Heart right ventricle (tissue), 16 donors: ENCODE results near the gene DLGAP1. TPM values are rescaled to one million over a fixed set of nuclear protein-coding genes. Genes with fewer than 3 reads are reported as not detected.
A peak's percentile ranks its signal among the peaks of the same experiment; 100 is the strongest.

ENCODE experiments used
- ATAC-seq, 8 donors: fragments of 200-7000 bp; cut with Tn5 transposase; one replicate each; pipeline ENCODE4 v1.9.1; 2020; ENCODE audit warnings: mild to moderate bottlenecking in 8 of 8, moderate library complexity in 8 of 8, moderate number of reproducible peaks in 1 of 8
- DNase-seq, 2 donors: peaks; one replicate each; pipeline ENCODE4 v3.0.0-alpha.2; 2020
- H3K27ac ChIP-seq, 10 donors: fragments of 200-600 bp; sonication (generic) in 2 of 10; one replicate each; pipeline versions ENCODE4 v1.5.0 to v1.8.0; 2020 to 2022; ENCODE audit warnings: mild to moderate bottlenecking in 3 of 10
- H3K27me3 ChIP-seq, 7 donors: fragments of 200-600 bp; one replicate each; pipeline ENCODE4 v1.8.0; 2021 to 2022; ENCODE audit warnings: mild to moderate bottlenecking in 2 of 7
- H3K36me3 ChIP-seq, 9 donors: fragments of 200-600 bp; sonication (generic) in 1 of 9; one replicate each; pipeline versions ENCODE4 v1.5.0 to v1.8.0; 2020 to 2022; ENCODE audit warnings: mild to moderate bottlenecking in 2 of 9
- H3K4me1 ChIP-seq, 9 donors: fragments of 200-600 bp; sonication (generic) in 1 of 9; one replicate each; pipeline versions ENCODE4 v1.5.0 to v1.8.0; 2020 to 2022; ENCODE audit warnings: mild to moderate bottlenecking in 4 of 9
- H3K4me3 ChIP-seq, 10 donors: fragments of 200-600 bp; sonication (generic) in 2 of 10; one replicate each; pipeline versions ENCODE4 v1.5.0 to v1.8.0; 2020 to 2022; ENCODE audit warnings: mild to moderate bottlenecking in 7 of 10, moderate library complexity in 2 of 10
- H3K9me3 ChIP-seq, 11 donors: fragments of 200-600 bp in 10 of 11; sonication (generic) in 2 of 11; one replicate each; pipeline versions ENCODE4 v1.5.0 to v1.8.0; 2013 to 2022; ENCODE audit warnings: mild to moderate bottlenecking in 2 of 11, control low read depth in 1 of 11, moderate library complexity in 1 of 11
- CTCF ChIP-seq, 9 donors: fragments of 200-600 bp; sonication (generic) in 2 of 9; IDR thresholded peaks; one replicate each; pipeline versions ENCODE4 v1.5.0 to v1.8.0; 2021 to 2022; ENCODE audit warnings: antibody characterized with exemption in 9 of 9, mild to moderate bottlenecking in 5 of 9, moderate library complexity in 1 of 9
- WGBS, 2 donors: extraction: QIAGEN DNeasy Blood & Tissue Kit; methylation state at CpG; one replicate each; pipeline ENCODE4 v1.1.7; 2013; ENCODE audit warnings: inconsistent platforms in 1 of 2; 5-methylcytosine and 5-hydroxymethylcytosine counted together
- intact Hi-C, 10 donors: fragments of 100-400 bp; cut with DNase I; formaldehyde crosslinking; loops; one replicate each; pipeline versions ENCODE4 v1.11.1 to v1.14.2; 2022
- polyA plus RNA-seq, 2 donors: library from polyadenylated mRNA; stranded (reverse); fragments of 200-250 nt; gene quantifications; one replicate each; pipeline ENCODE4 v1.2.3, GENCODE V29; 2013
- total RNA-seq, 10 donors: library from RNA; stranded (reverse); fragmentation: NEBNext Ultra II Directional in 3 of 10; extraction: Animal tissue kit (Norgen Biotek cat#: 25700) in 3 of 10; gene quantifications; one replicate each; pipeline versions ENCODE4 v1.2.1 to v1.2.4, GENCODE V29; 2021 to 2023
- donor health status: Arrhythmogenic right ventricular cardiomyopathy.
- donor health status: ischemic (EF 13 %, LVEDD 7.1; RV severe dilation, severe dysfunction).
- donor health status: healthy with polysubstance abuse.
- donor health status: DM: no; HTN: yes; CAD: no.
- donor health status: DM: no; HTN: no; CAD: no.
- donor health status: ischemic (EF 25% LVEDD 6.9; RV normal size, moderate dysfunction).
- donor health status: ischemic (EF 25% LVEDD 5.7; RV mildly dilated, moderate dysfunction).
- donor health status: healthy.
- donor health status: DM: yes; HTN: yes; CAD: no.
- donor health status: Ischemic cardiomyopathy.
- donor health status: ischemic (EF 35%, LVEDD 5.7; RV mildly dilated, moderate dysfunction).
- donor health status: nonischemic (EF 11% LVEDD 7.7; RV severe dilation, severe dysfunction).
- donor health status: DM: yes; HTN: yes; CAD: no.
- donor health status: PGD.
- donor health status: ischemic (EF 29% LVEDD 5.4; RV normal size, mild dysfunction).
- donor health status: nonischemic (EF 23%, LVEDD 6.1; RV moderate dilation, normal function).

DLGAP1 gene
- total and polyA plus RNA-seq, 12 donors, result 0.07 to 7.2 (median 1.0) TPM; not detected in 2

- Histone ChIP-seq H3K4me3 (no peak overlapping the region), H3K27ac (no peak overlapping the region), H3K27me3 (no peaks in the 10 kb centered on the region), H3K36me3 (no peaks in the 10 kb centered on the region), H3K9me3 (no peaks in the 10 kb centered on the region), H3K4me1 (peaks cover 0 to 11% (median 0%) of the 10 kb centered on the region in 9 donors)
- ATAC-seq, result no peak
- DNase-seq, result no peak
- TF ChIP-seq CTCF (IDR thresholded peaks at IDR 0.05), result no peak
- intact Hi-C loops, result loop anchor here in 6 of 10 donors (5.0 to 10.0 kb wide), 5 partner anchors 63 to 290 kb away; no protein-coding TSS in a partner anchor
- WGBS, 2 donors, result 50 to 96% methylated on average over 1 of the region's 1 CpG
These were observed 677.4 kb downstream of the DLGAP1 start for GRCh38 chr18:3777719-3778118.

- intact Hi-C loops, result loop anchor here in 6 of 10 donors (5.0 to 10.0 kb wide), 5 partner anchors 62 to 290 kb away; no protein-coding TSS in a partner anchor
- peaks cover 0 to 13% (median 0%) of the 10 kb centered on the region in 9 donors for H3K4me1 ChIP-seq
- no peaks in the 10 kb centered on the region for H3K27me3 ChIP-seq
- DNase-seq (no peak), ATAC-seq (no peak)
- no peaks in the 10 kb centered on the region for H3K36me3 ChIP-seq
- H3K9me3 ChIP-seq, result no peaks in the 10 kb centered on the region
- no peak for TF ChIP-seq CTCF (IDR thresholded peaks at IDR 0.05)
- H3K27ac ChIP-seq, result no peak overlapping the region
- H3K4me3 ChIP-seq, result no peak overlapping the region
- WGBS, 2 donors, result 83 to 91% methylated on average over 5 of the region's 5 CpGs
These were observed 678.0 kb downstream of the DLGAP1 start for GRCh38 chr18:3777122-3777521.

GRCh38 chr18:3775996-3776395 lies 679.1 kb downstream of the DLGAP1 start:
- Histone ChIP-seq H3K36me3 (no peaks in the 10 kb centered on the region), H3K4me1 (peaks cover 0 to 22% (median 8%) of the 10 kb centered on the region in 9 donors), H3K4me3 (no peak overlapping the region), H3K27me3 (peaks cover 0 to 4% (median 0%) of the 10 kb centered on the region in 7 donors), H3K27ac (no peak overlapping the region), H3K9me3 (no peaks in the 10 kb centered on the region)
- 89 to 94% methylated on average over 5 of the region's 5 CpGs for WGBS, 2 donors
- intact Hi-C loops, result loop anchor here in 6 of 10 donors (5.0 to 10.0 kb wide), 5 partner anchors 61 to 291 kb away; no protein-coding TSS in a partner anchor
- DNase-seq (no peak), ATAC-seq (no peak)
- no peak for TF ChIP-seq CTCF (IDR thresholded peaks at IDR 0.05)

- Histone ChIP-seq H3K27ac (no peak overlapping the region), H3K9me3 (no peaks in the 10 kb centered on the region), H3K4me3 (no peak overlapping the region), H3K4me1 (peaks cover 0 to 24% (median 11%) of the 10 kb centered on the region in 9 donors), H3K27me3 (peaks cover 0 to 11% (median 0%) of the 10 kb centered on the region in 7 donors), H3K36me3 (no peaks in the 10 kb centered on the region)
- intact Hi-C loops, result loop anchor here (2.0 to 10.0 kb wide), 11 partner anchors 59 to 294 kb away; no protein-coding TSS in a partner anchor
- DNase-seq (no peak), ATAC-seq (no peak)
- 69 to 81% methylated on average over 1 of the region's 1 CpG for WGBS, 2 donors
- peak in 1 of 9 donors; percentile 9 for TF ChIP-seq CTCF (IDR thresholded peaks at IDR 0.05)
These were observed 681.8 kb downstream of the DLGAP1 start for GRCh38 chr18:3773303-3773702.
